HAP-1 (cell line): ENCODE data around the gene SORCS2.

Experiments
- DNase-seq, 2 experiments: peaks; one replicate each; pipeline ENCODE4 v3.0.0-alpha.2; 2016 to 2020; ENCODE audit warnings: low spot score in 2 of 2
- H3K27me3 ChIP-seq: fragments of 250-450 bp; sonication (Bioruptor Pico); 2 replicates; pipeline ENCODE4 v1.5.1; 2020; ENCODE audit warnings: low read depth, mild to moderate bottlenecking, moderate library complexity
- H3K36me3 ChIP-seq: fragments of 250-450 bp; sonication (Bioruptor Pico); replicated peaks from 2 replicates; pipeline ENCODE4 v1.5.1; 2020; ENCODE audit warnings: mild to moderate bottlenecking
- H3K4me1 ChIP-seq: fragments of 250-450 bp; sonication (Bioruptor Pico); 2 replicates; pipeline ENCODE4 v1.5.1; 2020; ENCODE audit warnings: mild to moderate bottlenecking
- H3K4me3 ChIP-seq: fragments of 250-450 bp; sonication (Bioruptor Pico); 2 replicates; pipeline ENCODE4 v1.5.1; 2020; ENCODE audit warnings: mild to moderate bottlenecking, moderate library complexity
- H3K9me3 ChIP-seq: fragments of 250-450 bp; sonication (Bioruptor Pico); 2 replicates; pipeline ENCODE4 v1.5.1; 2020; ENCODE audit warnings: mild to moderate bottlenecking, moderate library complexity
- in situ Hi-C: fragments of 300-500 bp; cut with MboI; formaldehyde crosslinking; loops from 3 replicates; pipeline ENCODE4 v1.14.3; 2020; ENCODE audit warnings: low sequenced_read_pairs, inconsistent platforms, mixed read lengths

Gene SORCS2

DNA sequence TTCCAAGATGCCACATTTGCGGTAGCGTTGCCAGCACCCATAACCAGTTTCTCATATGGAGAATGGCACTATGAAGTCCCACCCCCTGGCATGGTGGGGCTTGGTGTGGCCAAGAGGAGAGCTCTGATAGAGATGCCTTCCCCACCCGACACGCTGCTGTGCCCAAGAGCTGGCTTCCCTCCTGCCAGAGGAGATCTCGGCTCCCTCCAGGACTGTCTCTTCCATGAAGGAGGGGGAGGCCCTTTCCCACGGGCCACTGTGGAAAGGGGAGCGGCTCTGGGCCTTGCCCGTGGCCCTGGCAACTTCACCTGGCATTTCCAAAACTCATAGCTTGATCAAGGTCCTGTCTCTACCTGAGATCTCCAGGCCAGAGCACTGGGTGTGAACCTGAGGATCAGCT, 459.7 kb downstream of the SORCS2 start:
- H3K27me3 ChIP-seq = no peaks in the 10 kb centered on the region
- in situ Hi-C loops = no loop called here

DNA sequence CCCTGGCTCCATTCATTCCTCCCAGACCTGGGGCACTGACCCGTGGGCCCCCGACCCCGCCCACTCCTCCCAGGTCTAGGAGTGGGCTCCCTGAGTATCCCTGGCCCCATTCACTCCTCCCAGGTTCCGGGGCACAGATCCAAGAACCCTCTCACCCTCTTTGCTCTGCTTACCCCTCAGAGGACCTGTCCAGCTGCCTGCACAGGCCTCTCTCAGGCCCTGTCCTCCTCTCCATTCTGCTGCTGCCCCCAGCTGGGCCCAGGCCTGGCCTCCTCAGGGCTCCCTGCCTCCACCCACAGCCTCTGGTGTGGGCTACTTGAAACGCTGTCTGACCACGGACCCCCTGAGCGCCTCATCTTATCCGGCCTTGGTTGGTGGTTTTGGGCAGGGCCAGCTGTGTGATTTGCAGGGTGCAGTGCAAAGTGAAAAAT, 460.1 kb downstream of the SORCS2 start:
- no peaks in the 10 kb centered on the region for H3K36me3 ChIP-seq
- H3K9me3 ChIP-seq = no peaks in the 10 kb centered on the region
- H3K4me3 ChIP-seq = no peak overlapping the region
- H3K27me3 ChIP-seq = no peaks in the 10 kb centered on the region
- no peaks in the 10 kb centered on the region for H3K4me1 ChIP-seq
- no peak for DNase-seq
- in situ Hi-C loops = no loop called here

More for the DNA sequence above, 459.7 kb downstream of the SORCS2 start:
- Histone ChIP-seq H3K36me3 (no peaks in the 10 kb centered on the region), H3K4me3 (no peak overlapping the region), H3K9me3 (no peaks in the 10 kb centered on the region), H3K4me1 (no peaks in the 10 kb centered on the region)
- DNase-seq = no peak

DNA sequence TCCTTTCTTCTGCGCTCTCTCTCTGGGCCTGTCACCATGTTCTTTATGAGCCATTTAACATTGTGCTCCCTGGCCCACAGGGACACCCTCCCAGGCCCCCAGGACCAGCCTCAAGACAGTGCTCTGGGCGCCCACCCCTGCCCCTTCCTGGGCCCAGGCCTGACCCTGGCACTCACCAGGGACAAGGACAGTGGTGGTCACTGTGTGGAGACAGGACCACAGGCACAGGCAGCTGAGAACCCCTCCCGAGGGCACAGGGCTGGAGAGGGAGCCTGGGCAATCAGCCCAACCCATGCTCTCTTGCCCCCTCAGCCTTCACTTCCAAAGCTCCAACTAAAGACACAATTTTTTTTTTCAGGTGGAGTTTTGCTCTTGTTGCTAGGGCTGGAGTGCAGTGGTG, 460.6 kb downstream of the SORCS2 start:
- in situ Hi-C loops = no loop called here
- Histone ChIP-seq H3K4me3 (no peak overlapping the region), H3K27me3 (no peaks in the 10 kb centered on the region), H3K4me1 (no peaks in the 10 kb centered on the region), H3K9me3 (no peaks in the 10 kb centered on the region), H3K36me3 (no peaks in the 10 kb centered on the region)
- DNase-seq = no peak

DNA sequence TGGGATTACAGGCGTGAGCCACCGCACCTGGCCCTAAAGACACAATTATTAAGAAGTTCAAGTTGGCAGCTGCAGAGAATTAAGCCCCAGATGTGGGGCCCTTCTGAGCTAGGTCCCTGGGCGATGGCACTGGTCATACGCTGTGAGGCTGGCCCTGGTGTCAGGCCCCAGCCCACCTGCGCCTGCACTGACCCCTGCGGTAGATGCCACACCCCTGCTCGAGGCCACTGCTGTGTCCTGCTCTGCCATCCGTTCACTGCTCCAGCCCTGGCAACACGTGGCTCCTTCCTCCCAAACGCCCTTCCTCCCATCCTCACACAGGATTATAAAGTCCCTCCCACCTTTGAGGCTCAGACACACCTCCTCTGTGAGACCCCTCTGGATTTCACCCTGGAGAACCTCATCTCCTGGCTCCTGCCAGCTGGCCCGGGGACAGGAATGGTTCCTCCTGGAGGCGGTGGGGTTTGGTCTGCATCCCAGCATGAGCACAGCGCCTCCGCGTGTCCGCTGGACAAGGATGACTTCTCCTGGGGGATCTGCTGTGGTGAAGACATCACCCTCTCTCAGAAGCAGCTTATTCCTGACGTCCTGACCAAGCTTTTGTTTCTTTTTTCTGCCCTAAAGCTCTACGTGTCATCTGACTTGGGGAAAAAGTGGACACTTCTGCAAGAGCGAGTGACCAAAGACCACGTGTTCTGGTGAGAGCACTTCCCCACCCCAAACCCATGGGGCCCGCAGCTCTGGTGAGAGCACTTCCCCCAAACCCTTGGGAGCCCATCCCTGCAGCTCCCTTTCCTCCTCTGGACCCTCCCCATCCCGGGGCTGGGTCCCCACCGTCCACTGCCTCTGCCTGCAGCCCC, 461.4 kb downstream of the SORCS2 start:
- in situ Hi-C loops = no loop called here
- Histone ChIP-seq H3K27me3 (no peaks in the 10 kb centered on the region), H3K9me3 (no peaks in the 10 kb centered on the region), H3K36me3 (no peaks in the 10 kb centered on the region), H3K4me1 (no peaks in the 10 kb centered on the region), H3K4me3 (no peak overlapping the region)
- no peak for DNase-seq

GRCh38 chr4:7654550-7655445, 462.5 kb downstream of the SORCS2 start:
- Histone ChIP-seq H3K27me3 (no peaks in the 10 kb centered on the region), H3K36me3 (no peaks in the 10 kb centered on the region), H3K4me1 (no peaks in the 10 kb centered on the region), H3K9me3 (no peaks in the 10 kb centered on the region), H3K4me3 (no peak overlapping the region)
- in situ Hi-C loops = no loop called here
- no peak for DNase-seq

- Histone ChIP-seq H3K27me3 (no peaks in the 10 kb centered on the region), H3K36me3 (no peaks in the 10 kb centered on the region), H3K4me3 (no peak overlapping the region), H3K4me1 (no peaks in the 10 kb centered on the region), H3K9me3 (no peaks in the 10 kb centered on the region)
- no peak for DNase-seq
- in situ Hi-C loops = no loop called here
Measured at GRCh38 chr4:7655511-7656243, 463.3 kb downstream of the SORCS2 start.

DNA sequence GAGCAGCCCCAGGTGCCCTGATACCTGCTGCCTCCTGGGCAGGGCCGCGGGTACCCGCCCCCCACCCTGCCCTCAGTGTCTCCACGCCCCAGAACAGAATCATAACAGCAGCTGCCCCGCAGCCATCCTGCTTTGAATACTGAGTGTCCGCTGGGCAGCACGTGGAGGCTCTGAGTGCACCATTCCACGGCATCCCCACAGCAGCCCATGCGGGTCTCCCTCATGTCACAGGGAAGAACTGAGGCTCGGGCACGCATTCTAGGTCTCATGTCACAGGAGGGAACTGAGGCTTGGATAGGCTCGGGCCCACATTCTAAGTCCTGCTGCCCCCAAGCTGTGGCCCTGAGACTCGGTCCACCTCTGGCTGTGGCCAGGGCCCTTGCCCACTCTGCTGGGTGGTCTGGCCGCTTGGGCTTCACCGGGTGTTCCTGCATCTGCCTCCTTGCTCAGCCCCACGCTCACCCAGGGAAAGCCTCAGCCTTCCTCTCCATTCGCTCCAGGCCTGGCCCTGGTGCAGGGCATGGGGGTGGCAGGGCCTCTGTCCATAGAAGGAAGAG, 464.0 kb downstream of the SORCS2 start:
- in situ Hi-C loops = no loop called here
- Histone ChIP-seq H3K4me1 (no peaks in the 10 kb centered on the region), H3K27me3 (no peaks in the 10 kb centered on the region), H3K9me3 (no peaks in the 10 kb centered on the region), H3K4me3 (no peak overlapping the region), H3K36me3 (no peaks in the 10 kb centered on the region)
- no peak for DNase-seq

GRCh38 chr4:7657545-7658297, 465.4 kb downstream of the SORCS2 start:
- Histone ChIP-seq H3K9me3 (no peaks in the 10 kb centered on the region), H3K4me1 (no peaks in the 10 kb centered on the region), H3K36me3 (no peaks in the 10 kb centered on the region), H3K4me3 (no peak overlapping the region), H3K27me3 (no peaks in the 10 kb centered on the region)
- in situ Hi-C loops = no loop called here
- no peak for DNase-seq

GRCh38 chr4:7658341-7659204, 466.2 kb downstream of the SORCS2 start:
- H3K27me3 ChIP-seq = no peaks in the 10 kb centered on the region
- no peaks in the 10 kb centered on the region for H3K4me1 ChIP-seq
- no peaks in the 10 kb centered on the region for H3K9me3 ChIP-seq
- no peaks in the 10 kb centered on the region for H3K36me3 ChIP-seq
- in situ Hi-C loops = no loop called here
- no peak overlapping the region for H3K4me3 ChIP-seq
- DNase-seq = no peak

DNA sequence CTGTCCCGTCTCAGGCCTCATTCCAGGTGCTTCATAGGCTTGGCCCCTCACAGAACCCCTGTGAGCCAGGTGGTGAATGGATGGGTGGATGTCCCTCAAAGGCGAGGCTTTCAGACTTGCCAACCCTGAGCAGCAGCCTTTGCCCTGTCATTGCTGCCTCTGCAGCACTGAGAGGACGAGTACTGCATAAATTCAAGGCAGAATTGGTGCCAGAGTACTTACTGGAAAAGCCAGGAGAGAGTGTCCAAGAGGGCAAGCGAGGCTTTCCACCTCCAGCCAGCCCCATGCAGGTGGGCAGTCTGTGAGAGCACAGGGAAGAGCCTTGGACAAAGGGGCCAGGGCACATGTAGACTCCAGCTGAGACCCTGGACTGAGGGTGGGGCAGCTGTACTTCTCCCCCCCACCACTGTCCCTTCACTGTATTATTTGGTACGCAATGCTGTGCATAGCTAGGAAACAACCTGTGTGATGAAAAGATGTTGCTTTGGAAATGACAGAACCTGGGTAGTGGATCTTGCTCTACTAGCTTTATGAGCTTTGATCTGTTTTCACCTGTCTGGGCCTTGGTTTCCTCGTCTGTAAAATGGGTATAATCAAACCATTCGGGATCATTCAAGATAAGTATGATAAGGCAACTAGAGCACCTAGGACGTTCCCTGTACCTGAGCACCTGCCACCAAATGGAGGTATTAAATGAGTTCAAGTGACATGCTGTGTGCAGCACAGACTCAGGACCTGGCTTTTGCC, 467.3 kb downstream of the SORCS2 start:
- DNase-seq = no peak
- Histone ChIP-seq H3K9me3 (no peaks in the 10 kb centered on the region), H3K4me3 (no peak overlapping the region), H3K36me3 (no peaks in the 10 kb centered on the region), H3K27me3 (no peaks in the 10 kb centered on the region), H3K4me1 (no peaks in the 10 kb centered on the region)
- in situ Hi-C loops = no loop called here

DNA sequence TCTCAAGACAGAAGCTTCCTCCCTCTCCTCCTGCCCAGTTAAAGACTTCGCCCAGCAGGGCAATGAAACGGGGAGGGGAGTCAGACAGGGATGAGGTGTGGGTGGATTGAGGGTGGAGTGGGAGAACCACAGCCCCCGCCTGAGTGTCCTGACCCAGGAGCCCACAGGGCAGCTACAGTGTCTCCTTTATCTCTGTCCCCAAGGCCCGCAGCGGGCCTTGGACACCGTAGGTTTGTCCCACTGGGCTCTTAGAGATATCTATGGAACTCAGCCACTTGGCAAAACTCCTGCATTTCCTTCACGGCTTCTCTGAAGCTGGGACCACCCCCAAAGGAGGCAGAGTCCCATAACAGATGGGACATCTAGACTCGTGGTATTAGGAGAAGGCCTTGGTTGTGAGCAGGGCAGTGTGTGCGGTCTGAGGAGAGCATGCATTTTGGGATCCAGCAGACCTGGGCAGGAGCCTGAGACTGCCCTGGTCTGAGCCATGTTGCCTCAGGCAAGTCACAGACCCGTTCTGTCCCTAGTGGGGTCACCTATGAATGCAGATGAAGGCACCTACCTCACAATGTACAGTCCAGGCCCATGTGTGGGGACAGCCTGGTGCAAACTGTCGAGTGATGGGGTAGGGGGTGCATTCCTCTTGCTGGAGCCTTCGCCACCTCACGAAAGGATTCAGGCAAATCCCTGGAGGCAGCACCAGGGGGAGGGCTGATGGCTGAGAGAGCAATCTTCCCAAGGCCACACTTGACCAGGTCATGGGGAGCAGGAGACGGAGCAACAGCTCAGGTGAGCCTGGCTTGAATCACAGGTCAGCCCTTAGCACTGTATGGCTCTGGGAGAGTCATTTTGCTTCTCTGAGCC, 468.1 kb downstream of the SORCS2 start:
- no peak for DNase-seq

More for the DNA sequence above, 468.1 kb downstream of the SORCS2 start:
- H3K9me3 ChIP-seq = no peaks in the 10 kb centered on the region
- H3K4me3 ChIP-seq = no peak overlapping the region
- in situ Hi-C loops = no loop called here
- no peaks in the 10 kb centered on the region for H3K27me3 ChIP-seq
- H3K4me1 ChIP-seq = no peaks in the 10 kb centered on the region
- H3K36me3 ChIP-seq = no peaks in the 10 kb centered on the region
